Panc1 (cell line): Measurements from ENCODE around the gene FBRSL1. TPM values are rescaled to one million over a fixed set of nuclear protein-coding genes. Genes with fewer than 3 reads are reported as not detected.

Experiments
- ATAC-seq: fragments of 200-7000 bp; cut with Tn5 transposase; 2 replicates; pipeline ENCODE4 v1.9.1; 2020; ENCODE audit warnings: mild to moderate bottlenecking, moderate library complexity
- BruUV-seq: library from RNA; stranded (reverse); fragments of 400-500 nt; replicated peaks from 2 replicates; lab custom pipeline; 2021; lab: Mats Ljungman, UMichigan
- CTCF ChIA-PET: fragments of 300-600 bp; sonication (Branson Sonifier 250); formaldehyde crosslinking; loops from one replicate; lab custom pipeline; 2022; ENCODE audit warnings: antibody characterized with exemption; lab: Charles Lee
- POLR2A ChIA-PET: fragments of 300-600 bp; sonication (Branson Sonifier 250); formaldehyde crosslinking; loops from one replicate; lab custom pipeline; 2022; ENCODE audit warnings: antibody characterized with exemption; lab: Charles Lee
- DNase-seq: peaks from one replicate; pipeline ENCODE4 v3.0.0-alpha.2; 2010; ENCODE audit warnings: low read depth, low spot score
- H3K27ac ChIP-seq: 2 replicates; pipeline ENCODE4 v1.5.1; 2011; ENCODE audit warnings: mild to moderate bottlenecking, low read length, inconsistent platforms
- H3K27me3 ChIP-seq: fragments of 200-500 bp; sonication (Bioruptor generic); 2 replicates; pipeline ENCODE4 v1.6.0; 2014; ENCODE audit warnings: low read length, inconsistent platforms; ENCODE audit not compliant: control insufficient read depth, insufficient read depth
- H3K36me3 ChIP-seq: fragments of 200-500 bp; sonication (Bioruptor generic); 2 replicates; pipeline ENCODE4 v1.5.1; 2014; ENCODE audit warnings: inconsistent platforms, mild to moderate bottlenecking, low read length, moderate library complexity; ENCODE audit not compliant: control insufficient read depth, insufficient read depth
- H3K4me1 ChIP-seq: 2 replicates; pipeline ENCODE4 v1.5.1; 2011; ENCODE audit warnings: inconsistent platforms, mild to moderate bottlenecking, low read length, moderate library complexity; ENCODE audit not compliant: control insufficient read depth, insufficient read depth
- H3K4me3 ChIP-seq, 2 experiments: 2 replicates each; pipeline ENCODE4 v1.5.1; 2011 to 2012; ENCODE audit warnings: low read depth in 2 of 2, low read length in 2 of 2, mild to moderate bottlenecking in 2 of 2, inconsistent platforms in 1 of 2, moderate library complexity in 1 of 2
- H3K9me3 ChIP-seq: fragments of 200-500 bp; sonication (Bioruptor generic); 2 replicates; pipeline ENCODE4 v1.5.1; 2014; ENCODE audit warnings: low read depth, mild to moderate bottlenecking, inconsistent platforms, low read length, moderate library complexity; ENCODE audit not compliant: control insufficient read depth, insufficient read depth
- POLR2AphosphoS5 ChIP-seq: IDR thresholded peaks from 2 replicates; pipeline ENCODE4 v1.6.1; 2012; ENCODE audit warnings: mild to moderate bottlenecking, low read depth, low read length, moderate library complexity
- SIN3A ChIP-seq: IDR thresholded peaks from 2 replicates; pipeline ENCODE4 v1.6.1; 2012; ENCODE audit warnings: low read depth, mild to moderate bottlenecking, low read length, moderate library complexity, borderline replicate concordance; ENCODE audit not compliant: insufficient read depth
- TCF7L2 ChIP-seq: IDR thresholded peaks from 2 replicates; pipeline ENCODE4 v1.6.1; 2011; ENCODE audit warnings: mild to moderate bottlenecking, low read depth, low read length, inconsistent platforms
- in situ Hi-C: cut with HindIII; loops from 2 replicates; pipeline ENCODE4 v1.10.0; 2016; ENCODE audit warnings: low sequenced_read_pairs, low pct_unique_long_range_greater_than_20kb
- intact Hi-C: fragments of 100-400 bp; cut with micrococcal nuclease; formaldehyde crosslinking; loops from one replicate; pipeline ENCODE4 v1.10.0; 2022; ENCODE audit not compliant: unreplicated experiment
- total RNA-seq: library from RNA; stranded (reverse); gene quantifications from one replicate; pipeline ENCODE4 v1.2.1, GENCODE V29; 2021; ENCODE audit not compliant: unreplicated experiment
- TF ChIP-seq, protein P1 (sequence below): fragments of 450-650 bp; IDR thresholded peaks from 2 replicates; pipeline ENCODE4 v1.5.1; 2017; ENCODE audit warnings: mild to moderate bottlenecking
- TF ChIP-seq, protein P2 (sequence below), 2 experiments: IDR thresholded peaks; 2 replicates each; pipeline ENCODE4 v1.6.1; 2011 to 2012; ENCODE audit warnings: low read depth in 2 of 2, control low read depth in 1 of 2, low read length in 1 of 2, mild to moderate bottlenecking in 1 of 2, moderate library complexity in 1 of 2; ENCODE audit not compliant: insufficient read depth in 1 of 2

Gene FBRSL1
- total RNA-seq, 1 experiment from 2014 or later = 104 TPM

DNA sequence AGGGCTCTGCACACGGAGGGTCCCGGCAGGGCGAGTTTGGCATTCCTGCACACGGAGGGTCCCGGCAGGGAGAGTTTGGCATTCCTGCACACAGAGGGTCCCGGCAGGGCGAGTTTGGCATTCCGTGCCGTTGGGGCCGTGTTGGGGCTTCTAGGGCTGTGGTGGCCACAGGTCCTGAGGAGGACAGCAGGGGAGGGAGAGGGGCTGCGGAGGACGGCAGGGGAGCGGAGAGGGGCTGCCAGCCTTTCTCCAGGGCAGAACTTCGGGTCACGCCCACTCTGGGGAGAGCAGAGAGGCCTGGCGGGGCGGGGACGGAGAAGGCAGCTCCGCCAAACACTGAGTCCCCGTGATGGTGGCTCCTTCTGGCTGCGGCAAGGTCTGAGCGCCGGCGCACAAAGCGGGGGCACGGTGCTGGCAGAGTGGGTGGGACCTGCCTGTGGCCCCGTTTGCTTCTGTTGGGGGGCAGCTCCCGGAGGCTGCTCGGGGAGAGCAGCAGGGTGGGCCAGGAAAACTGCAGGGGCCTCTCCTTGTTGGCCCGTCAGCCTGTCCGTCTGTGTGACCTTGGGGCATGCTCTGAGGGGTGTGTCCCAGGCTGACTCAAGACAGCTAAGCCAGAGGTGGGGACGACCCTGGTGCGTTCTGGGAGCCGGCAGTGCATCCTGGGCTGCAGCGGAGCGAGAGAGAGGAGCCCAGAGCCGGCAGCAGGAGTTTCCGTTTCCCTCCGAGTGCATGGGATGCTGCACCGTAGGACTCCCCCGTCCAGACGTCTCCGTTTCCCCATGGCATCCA is 60.3 kb downstream of the FBRSL1 start:
- intact Hi-C loops (no loop called here), in situ Hi-C loops (no loop called here)
- no peaks in the 10 kb centered on the region for H3K27me3 ChIP-seq
- POLR2A ChIA-PET = no interaction called here
- CTCF ChIA-PET = interaction anchor here (0.5 kb wide), 1 partner anchor 131 kb away, joined by 3 read pairs; no protein-coding TSS in a partner anchor
- no peak overlapping the region for H3K4me3 ChIP-seq
- no peak overlapping the region for H3K27ac ChIP-seq
- DNase-seq = no peak
- no peaks in the 10 kb centered on the region for H3K36me3 ChIP-seq
- ATAC-seq = peak; percentile 14; the same call in 1 of the 2 replicates
- TF ChIP-seq POLR2AphosphoS5 (no peak), SIN3A (no peak), TCF7L2 (no peak)
- TF ChIP-seq, protein P1, sequence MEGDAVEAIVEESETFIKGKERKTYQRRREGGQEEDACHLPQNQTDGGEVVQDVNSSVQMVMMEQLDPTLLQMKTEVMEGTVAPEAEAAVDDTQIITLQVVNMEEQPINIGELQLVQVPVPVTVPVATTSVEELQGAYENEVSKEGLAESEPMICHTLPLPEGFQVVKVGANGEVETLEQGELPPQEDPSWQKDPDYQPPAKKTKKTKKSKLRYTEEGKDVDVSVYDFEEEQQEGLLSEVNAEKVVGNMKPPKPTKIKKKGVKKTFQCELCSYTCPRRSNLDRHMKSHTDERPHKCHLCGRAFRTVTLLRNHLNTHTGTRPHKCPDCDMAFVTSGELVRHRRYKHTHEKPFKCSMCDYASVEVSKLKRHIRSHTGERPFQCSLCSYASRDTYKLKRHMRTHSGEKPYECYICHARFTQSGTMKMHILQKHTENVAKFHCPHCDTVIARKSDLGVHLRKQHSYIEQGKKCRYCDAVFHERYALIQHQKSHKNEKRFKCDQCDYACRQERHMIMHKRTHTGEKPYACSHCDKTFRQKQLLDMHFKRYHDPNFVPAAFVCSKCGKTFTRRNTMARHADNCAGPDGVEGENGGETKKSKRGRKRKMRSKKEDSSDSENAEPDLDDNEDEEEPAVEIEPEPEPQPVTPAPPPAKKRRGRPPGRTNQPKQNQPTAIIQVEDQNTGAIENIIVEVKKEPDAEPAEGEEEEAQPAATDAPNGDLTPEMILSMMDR = no peak
- no peaks in the 10 kb centered on the region for H3K4me1 ChIP-seq
- H3K9me3 ChIP-seq = no peaks in the 10 kb centered on the region
- BruUV-seq = no TSS peak

DNA sequence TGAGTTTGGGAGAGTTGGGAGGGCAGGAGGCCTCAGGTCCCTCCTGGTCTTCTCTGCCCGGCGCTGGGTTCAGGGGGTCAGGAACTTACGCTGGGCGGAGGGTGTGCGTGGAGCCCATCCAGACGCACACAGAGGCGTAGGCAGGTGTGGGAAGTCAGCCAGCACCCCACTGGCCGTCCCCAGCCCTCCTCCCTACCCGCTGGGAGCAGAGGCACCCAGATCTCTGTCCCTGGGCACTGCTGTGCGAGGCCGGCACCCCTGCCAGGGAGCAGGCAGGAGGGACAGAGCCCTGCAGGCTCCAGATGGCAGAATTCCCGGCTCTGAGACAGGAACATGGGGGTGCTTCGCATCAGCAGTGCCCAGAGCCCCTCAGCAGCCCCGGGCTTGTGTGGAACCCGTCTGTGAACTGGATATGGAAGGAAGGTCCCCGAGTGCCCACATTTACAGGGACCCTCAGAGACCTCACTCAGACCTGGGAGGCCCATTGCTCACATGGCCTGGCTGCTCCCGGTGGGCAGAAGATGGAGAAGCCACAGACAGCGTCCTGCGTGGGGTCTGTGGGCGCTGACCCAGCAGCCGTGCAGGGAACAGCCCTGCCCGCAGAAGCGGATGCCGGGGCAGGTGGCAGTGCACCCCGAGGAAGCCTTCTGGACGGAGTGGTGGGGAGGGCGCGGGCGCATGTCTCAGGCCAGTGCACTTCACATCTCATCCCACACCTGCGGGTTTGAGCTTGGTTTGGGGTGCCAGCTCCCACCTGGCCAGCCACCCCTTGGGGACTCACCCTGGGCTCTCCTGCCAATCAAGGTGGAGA is 61.1 kb downstream of the FBRSL1 start:
- no peak for DNase-seq
- ATAC-seq = 0 out of 2 replicates have a peak, but pooled peaks have one; percentile 21
- intact Hi-C loops = no loop called here
- Histone ChIP-seq H3K36me3 (no peaks in the 10 kb centered on the region), H3K4me3 (no peak overlapping the region), H3K27ac (no peak overlapping the region), H3K4me1 (no peaks in the 10 kb centered on the region), H3K27me3 (no peaks in the 10 kb centered on the region), H3K9me3 (no peaks in the 10 kb centered on the region)
- ChIA-PET CTCF (interaction anchor here (0.5 kb wide), 1 partner anchor 131 kb away, joined by 3 read pairs; no protein-coding TSS in a partner anchor), POLR2A (no interaction called here)
- in situ Hi-C loops = no loop called here
- no TSS peak for BruUV-seq
- TF ChIP-seq SIN3A (no peak), TCF7L2 (no peak), POLR2AphosphoS5 (no peak)
- TF ChIP-seq, protein P1 = no peak
- TF ChIP-seq, protein P2, sequence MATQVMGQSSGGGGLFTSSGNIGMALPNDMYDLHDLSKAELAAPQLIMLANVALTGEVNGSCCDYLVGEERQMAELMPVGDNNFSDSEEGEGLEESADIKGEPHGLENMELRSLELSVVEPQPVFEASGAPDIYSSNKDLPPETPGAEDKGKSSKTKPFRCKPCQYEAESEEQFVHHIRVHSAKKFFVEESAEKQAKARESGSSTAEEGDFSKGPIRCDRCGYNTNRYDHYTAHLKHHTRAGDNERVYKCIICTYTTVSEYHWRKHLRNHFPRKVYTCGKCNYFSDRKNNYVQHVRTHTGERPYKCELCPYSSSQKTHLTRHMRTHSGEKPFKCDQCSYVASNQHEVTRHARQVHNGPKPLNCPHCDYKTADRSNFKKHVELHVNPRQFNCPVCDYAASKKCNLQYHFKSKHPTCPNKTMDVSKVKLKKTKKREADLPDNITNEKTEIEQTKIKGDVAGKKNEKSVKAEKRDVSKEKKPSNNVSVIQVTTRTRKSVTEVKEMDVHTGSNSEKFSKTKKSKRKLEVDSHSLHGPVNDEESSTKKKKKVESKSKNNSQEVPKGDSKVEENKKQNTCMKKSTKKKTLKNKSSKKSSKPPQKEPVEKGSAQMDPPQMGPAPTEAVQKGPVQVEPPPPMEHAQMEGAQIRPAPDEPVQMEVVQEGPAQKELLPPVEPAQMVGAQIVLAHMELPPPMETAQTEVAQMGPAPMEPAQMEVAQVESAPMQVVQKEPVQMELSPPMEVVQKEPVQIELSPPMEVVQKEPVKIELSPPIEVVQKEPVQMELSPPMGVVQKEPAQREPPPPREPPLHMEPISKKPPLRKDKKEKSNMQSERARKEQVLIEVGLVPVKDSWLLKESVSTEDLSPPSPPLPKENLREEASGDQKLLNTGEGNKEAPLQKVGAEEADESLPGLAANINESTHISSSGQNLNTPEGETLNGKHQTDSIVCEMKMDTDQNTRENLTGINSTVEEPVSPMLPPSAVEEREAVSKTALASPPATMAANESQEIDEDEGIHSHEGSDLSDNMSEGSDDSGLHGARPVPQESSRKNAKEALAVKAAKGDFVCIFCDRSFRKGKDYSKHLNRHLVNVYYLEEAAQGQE (IDR thresholded peaks at IDR 0.05; ENCODE audit: insufficient read depth in 1 of 2, low read depth in 2 of 2, low read length in 1 of 2) = no peak
